Stomach (tissue), 4 donors: ENCODE data around the gene SFPQ.

Experiments
- CTCF ChIP-seq, 7 experiments: fragments of 450-650 bp in 4 of 7; fragments of 200-600 bp in 3 of 7; sonication (generic) in 3 of 7; IDR thresholded peaks; one replicate each; pipeline ENCODE4 v1.5.1; 2016 to 2019; ENCODE audit warnings: antibody characterized with exemption in 7 of 7, control low read depth in 2 of 7, mild to moderate bottlenecking in 1 of 7
- POLR2A ChIP-seq, 4 donors: fragments of 450-650 bp; IDR thresholded peaks; one replicate each; pipeline ENCODE4 v1.6.1; 2016; ENCODE audit warnings: antibody characterized with exemption in 4 of 4, control low read depth in 2 of 4, mild to moderate bottlenecking in 1 of 4, moderate library complexity in 1 of 4

- TF ChIP-seq CTCF (IDR thresholded peaks at IDR 0.05) (no peak), POLR2A (IDR thresholded peaks at IDR 0.05) (no peak)
Observed at GRCh38 chr1:35151220-35151619, 41.7 kb downstream of the SFPQ start.
